Panc1 (cell line): ENCODE results near the gene CPLX3. TPM values are rescaled to one million over a fixed set of nuclear protein-coding genes. Genes with fewer than 3 reads are reported as not detected.

Experiments used
- ATAC-seq: fragments of 200-7000 bp; cut with Tn5 transposase; 2 replicates; pipeline ENCODE4 v1.9.1; 2020; ENCODE audit warnings: mild to moderate bottlenecking, moderate library complexity
- BruUV-seq: library from RNA; stranded (reverse); fragments of 400-500 nt; replicated peaks from 2 replicates; lab custom pipeline; 2021; lab: Mats Ljungman, UMichigan
- CTCF ChIA-PET: fragments of 300-600 bp; sonication (Branson Sonifier 250); formaldehyde crosslinking; loops from one replicate; lab custom pipeline; 2022; ENCODE audit warnings: antibody characterized with exemption; lab: Charles Lee
- POLR2A ChIA-PET: fragments of 300-600 bp; sonication (Branson Sonifier 250); formaldehyde crosslinking; loops from one replicate; lab custom pipeline; 2022; ENCODE audit warnings: antibody characterized with exemption; lab: Charles Lee
- DNase-seq: peaks from one replicate; pipeline ENCODE4 v3.0.0-alpha.2; 2010; ENCODE audit warnings: low read depth, low spot score
- H3K27ac ChIP-seq: 2 replicates; pipeline ENCODE4 v1.5.1; 2011; ENCODE audit warnings: mild to moderate bottlenecking, low read length, inconsistent platforms
- H3K27me3 ChIP-seq: fragments of 200-500 bp; sonication (Bioruptor generic); 2 replicates; pipeline ENCODE4 v1.6.0; 2014; ENCODE audit warnings: low read length, inconsistent platforms; ENCODE audit not compliant: control insufficient read depth, insufficient read depth
- H3K36me3 ChIP-seq: fragments of 200-500 bp; sonication (Bioruptor generic); 2 replicates; pipeline ENCODE4 v1.5.1; 2014; ENCODE audit warnings: inconsistent platforms, mild to moderate bottlenecking, low read length, moderate library complexity; ENCODE audit not compliant: control insufficient read depth, insufficient read depth
- H3K4me1 ChIP-seq: 2 replicates; pipeline ENCODE4 v1.5.1; 2011; ENCODE audit warnings: inconsistent platforms, mild to moderate bottlenecking, low read length, moderate library complexity; ENCODE audit not compliant: control insufficient read depth, insufficient read depth
- H3K4me3 ChIP-seq, 2 experiments: 2 replicates each; pipeline ENCODE4 v1.5.1; 2011 to 2012; ENCODE audit warnings: low read depth in 2 of 2, low read length in 2 of 2, mild to moderate bottlenecking in 2 of 2, inconsistent platforms in 1 of 2, moderate library complexity in 1 of 2
- H3K9me3 ChIP-seq: fragments of 200-500 bp; sonication (Bioruptor generic); 2 replicates; pipeline ENCODE4 v1.5.1; 2014; ENCODE audit warnings: low read depth, mild to moderate bottlenecking, inconsistent platforms, low read length, moderate library complexity; ENCODE audit not compliant: control insufficient read depth, insufficient read depth
- CTCF ChIP-seq: fragments of 450-650 bp; IDR thresholded peaks from 2 replicates; pipeline ENCODE4 v1.5.1; 2017; ENCODE audit warnings: mild to moderate bottlenecking
- POLR2AphosphoS5 ChIP-seq: IDR thresholded peaks from 2 replicates; pipeline ENCODE4 v1.6.1; 2012; ENCODE audit warnings: mild to moderate bottlenecking, low read depth, low read length, moderate library complexity
- REST ChIP-seq, 2 experiments: IDR thresholded peaks; 2 replicates each; pipeline ENCODE4 v1.6.1; 2011 to 2012; ENCODE audit warnings: low read depth in 2 of 2, control low read depth in 1 of 2, low read length in 1 of 2, mild to moderate bottlenecking in 1 of 2, moderate library complexity in 1 of 2; ENCODE audit not compliant: insufficient read depth in 1 of 2
- SIN3A ChIP-seq: IDR thresholded peaks from 2 replicates; pipeline ENCODE4 v1.6.1; 2012; ENCODE audit warnings: low read depth, mild to moderate bottlenecking, low read length, moderate library complexity, borderline replicate concordance; ENCODE audit not compliant: insufficient read depth
- TCF7L2 ChIP-seq: IDR thresholded peaks from 2 replicates; pipeline ENCODE4 v1.6.1; 2011; ENCODE audit warnings: mild to moderate bottlenecking, low read depth, low read length, inconsistent platforms
- in situ Hi-C: cut with HindIII; loops from 2 replicates; pipeline ENCODE4 v1.10.0; 2016; ENCODE audit warnings: low sequenced_read_pairs, low pct_unique_long_range_greater_than_20kb
- intact Hi-C: fragments of 100-400 bp; cut with micrococcal nuclease; formaldehyde crosslinking; loops from one replicate; pipeline ENCODE4 v1.10.0; 2022; ENCODE audit not compliant: unreplicated experiment
- total RNA-seq: library from RNA; stranded (reverse); gene quantifications from one replicate; pipeline ENCODE4 v1.2.1, GENCODE V29; 2021; ENCODE audit not compliant: unreplicated experiment

The CPLX3 gene
- total RNA-seq, 1 experiment from 2014 or later = not detected

- Histone ChIP-seq H3K9me3 (no peaks in the 10 kb centered on the region), H3K27me3 (no peaks in the 10 kb centered on the region), H3K27ac (no peak overlapping the region), H3K4me1 (peaks cover 54% of the 10 kb centered on the region), H3K4me3 (no peak overlapping the region), H3K36me3 (no peaks in the 10 kb centered on the region)
- ATAC-seq = no peak
- BruUV-seq = no TSS peak
- intact Hi-C loops (no loop called here), in situ Hi-C loops (no loop called here)
- DNase-seq = no peak
- ChIA-PET CTCF (interaction anchor here (1.7 kb wide), 1 partner anchor 10 kb away, joined by 5 read pairs; the partner anchor contains the start of gene CSK), POLR2A (no interaction called here)
- no peak for TF ChIP-seq SIN3A
These were observed 34.8 kb upstream of the CPLX3 start for GRCh38 chr15:74791667-74792066.

GRCh38 chr15:74792227-74793016, 34.0 kb upstream of the CPLX3 start:
- TF ChIP-seq TCF7L2 (no peak), POLR2AphosphoS5 (no peak), REST (IDR thresholded peaks at IDR 0.05; ENCODE audit: insufficient read depth in 1 of 2, low read depth in 2 of 2, low read length in 1 of 2) (no peak), SIN3A (no peak), CTCF (no peak)
- Histone ChIP-seq H3K4me1 (peaks cover 48% of the 10 kb centered on the region), H3K27me3 (no peaks in the 10 kb centered on the region), H3K4me3 (no peak overlapping the region), H3K36me3 (no peaks in the 10 kb centered on the region), H3K9me3 (no peaks in the 10 kb centered on the region), H3K27ac (no peak overlapping the region)
- ChIA-PET CTCF (interaction anchor here (1.7 kb wide), 1 partner anchor 11 kb away, joined by 5 read pairs; the partner anchor contains the start of gene CSK), POLR2A (no interaction called here)
- BruUV-seq = no TSS peak
- in situ Hi-C loops (no loop called here), intact Hi-C loops (no loop called here)
- ATAC-seq = no peak
- DNase-seq = no peak
